Thyroid gland (tissue), 4 donors: ENCODE data around the gene ATP2A1.

Source experiments
- POLR2A ChIP-seq, 2 donors: fragments of 450-650 bp; IDR thresholded peaks; one replicate each; pipeline ENCODE4 v1.6.1; 2017; ENCODE audit warnings: antibody characterized with exemption in 2 of 2, mild to moderate bottlenecking in 2 of 2, moderate library complexity in 1 of 2
- TF ChIP-seq, protein P1 (sequence below), 6 experiments: fragments of 200-600 bp in 3 of 6; fragments of 450-650 bp in 3 of 6; sonication (generic) in 3 of 6; IDR thresholded peaks; one replicate each; pipeline ENCODE4 v1.5.1; 2016 to 2019; ENCODE audit warnings: antibody characterized with exemption in 6 of 6, mild to moderate bottlenecking in 2 of 6, inconsistent platforms in 1 of 6, moderate library complexity in 1 of 6

DNA sequence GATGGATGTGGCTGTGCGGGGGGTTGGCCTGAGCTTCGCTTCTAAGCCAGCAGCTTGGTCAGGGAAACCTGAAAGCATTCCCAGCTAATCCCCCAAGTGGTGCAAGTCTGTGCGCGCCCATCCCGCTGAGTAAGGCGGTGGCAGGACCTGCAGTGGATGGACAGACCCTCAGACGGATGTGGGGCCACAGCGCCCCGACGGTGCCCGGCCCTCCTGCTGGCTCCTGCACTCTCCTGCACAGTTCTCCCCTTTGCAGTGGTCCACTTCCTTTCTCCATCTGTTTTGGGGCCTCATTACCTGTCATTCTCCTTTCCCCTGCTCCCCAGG, 2.3 kb downstream of the ATP2A1 start:
- TF ChIP-seq, protein P1, sequence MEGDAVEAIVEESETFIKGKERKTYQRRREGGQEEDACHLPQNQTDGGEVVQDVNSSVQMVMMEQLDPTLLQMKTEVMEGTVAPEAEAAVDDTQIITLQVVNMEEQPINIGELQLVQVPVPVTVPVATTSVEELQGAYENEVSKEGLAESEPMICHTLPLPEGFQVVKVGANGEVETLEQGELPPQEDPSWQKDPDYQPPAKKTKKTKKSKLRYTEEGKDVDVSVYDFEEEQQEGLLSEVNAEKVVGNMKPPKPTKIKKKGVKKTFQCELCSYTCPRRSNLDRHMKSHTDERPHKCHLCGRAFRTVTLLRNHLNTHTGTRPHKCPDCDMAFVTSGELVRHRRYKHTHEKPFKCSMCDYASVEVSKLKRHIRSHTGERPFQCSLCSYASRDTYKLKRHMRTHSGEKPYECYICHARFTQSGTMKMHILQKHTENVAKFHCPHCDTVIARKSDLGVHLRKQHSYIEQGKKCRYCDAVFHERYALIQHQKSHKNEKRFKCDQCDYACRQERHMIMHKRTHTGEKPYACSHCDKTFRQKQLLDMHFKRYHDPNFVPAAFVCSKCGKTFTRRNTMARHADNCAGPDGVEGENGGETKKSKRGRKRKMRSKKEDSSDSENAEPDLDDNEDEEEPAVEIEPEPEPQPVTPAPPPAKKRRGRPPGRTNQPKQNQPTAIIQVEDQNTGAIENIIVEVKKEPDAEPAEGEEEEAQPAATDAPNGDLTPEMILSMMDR (IDR thresholded peaks at IDR 0.05): no peak
- TF ChIP-seq POLR2A (IDR thresholded peaks at IDR 0.05): no peak
